Testis (tissue), 3 donors: ENCODE data around the gene LRIT2. TPM values are rescaled to one million over a fixed set of nuclear protein-coding genes. Genes with fewer than 3 reads are reported as not detected.

Experiments
- DNase-seq: peaks from one replicate; pipeline ENCODE4 v3.0.0-alpha.2; 2019
- H3K27ac ChIP-seq, 2 donors: fragments of 200-600 bp; sonication (generic); one replicate each; pipeline ENCODE4 v1.5.1; 2019
- H3K27me3 ChIP-seq: fragments of 200-600 bp; sonication (generic); one replicate; pipeline ENCODE4 v1.5.1; 2019
- H3K36me3 ChIP-seq: fragments of 200-600 bp; sonication (generic); one replicate; pipeline ENCODE4 v1.5.1; 2017; ENCODE audit warnings: low read depth; ENCODE audit errors: missing control alignments
- H3K4me1 ChIP-seq: fragments of 200-600 bp; sonication (generic); one replicate; pipeline ENCODE4 v1.5.1; 2019
- H3K4me3 ChIP-seq, 2 donors: fragments of 200-600 bp; sonication (generic); one replicate each; pipeline ENCODE4 v1.5.1; 2017 to 2019
- H3K9me3 ChIP-seq: fragments of 200-600 bp; sonication (generic); one replicate; pipeline ENCODE4 v1.5.1; 2017
- CTCF ChIP-seq, 3 experiments: fragments of 450-650 bp in 2 of 3; fragments of 200-600 bp in 1 of 3; sonication (generic) in 1 of 3; IDR thresholded peaks; one replicate each; pipeline ENCODE4 v1.5.1; 2016 to 2019; ENCODE audit warnings: antibody characterized with exemption in 3 of 3, mild to moderate bottlenecking in 2 of 3, moderate library complexity in 1 of 3
- POLR2A ChIP-seq: fragments of 450-650 bp; IDR thresholded peaks from one replicate; pipeline ENCODE4 v1.6.1; 2017; ENCODE audit warnings: antibody characterized with exemption, mild to moderate bottlenecking, moderate library complexity
- WGBS, 2 donors: methylation state at CpG; one replicate each; pipeline ENCODE4 v1.1.5; 2018; 5-methylcytosine and 5-hydroxymethylcytosine counted together
- intact Hi-C: fragments of 100-400 bp; cut with DNase I; formaldehyde crosslinking; loops from one replicate; pipeline ENCODE4 v1.15.1; 2023; ENCODE audit warnings: low total_unique reads
- polyA plus RNA-seq: library from polyadenylated mRNA; stranded (reverse); fragments of 350-450 nt; fragmentation: Illumina TruSeq; extraction: RNeasy Lipid Tissue Mini Kit (QIAGEN cat#74804); gene quantifications from one replicate; pipeline ENCODE4 v1.2.3, GENCODE V29; 2014; ENCODE audit warnings: low read depth, low replicate concordance; ENCODE audit not compliant: insufficient read depth
- total RNA-seq, 2 donors: library from RNA; depleted of rRNA; stranded (reverse); fragments of >200 nt; gene quantifications; one replicate each; pipeline ENCODE4 v1.2.3, GENCODE V29; 2016

Gene LRIT2
- total and polyA plus RNA-seq, 3 donors from 2014 or later: 0.12 to 0.20 TPM; not detected in 1

- H3K9me3 ChIP-seq: no peaks in the 10 kb centered on the region
- WGBS, 2 donors: 52% methylated on average over 22 to 25 of the region's 25 CpGs
- DNase-seq: peak; percentile 18
- H3K4me3 ChIP-seq: peak overlapping the region; percentile 18 to 39
- no peaks in the 10 kb centered on the region for H3K27me3 ChIP-seq
- H3K27ac ChIP-seq: no peak overlapping the region
- H3K4me1 ChIP-seq: no peaks in the 10 kb centered on the region
- intact Hi-C loops: no loop called here
- no peaks in the 10 kb centered on the region for H3K36me3 ChIP-seq
- TF ChIP-seq POLR2A: no peak
- no peak for TF ChIP-seq CTCF (IDR thresholded peaks at IDR 0.05)
Observed at GRCh38 chr10:84214046-84214572, 11.2 kb downstream of the LRIT2 start.

GRCh38 chr10:84213076-84213475 is 12.3 kb downstream of the LRIT2 start:
- no peak for DNase-seq
- no peaks in the 10 kb centered on the region for H3K4me1 ChIP-seq
- 82 to 87% methylated on average over 11 of the region's 11 CpGs for WGBS, 2 donors
- no peak overlapping the region for H3K27ac ChIP-seq
- no peaks in the 10 kb centered on the region for H3K36me3 ChIP-seq
- TF ChIP-seq CTCF (IDR thresholded peaks at IDR 0.05): no peak
- no peak for TF ChIP-seq POLR2A
- no peaks in the 10 kb centered on the region for H3K27me3 ChIP-seq
- intact Hi-C loops: no loop called here
- no peak overlapping the region for H3K4me3 ChIP-seq
- no peaks in the 10 kb centered on the region for H3K9me3 ChIP-seq

GRCh38 chr10:84212014-84212413 is 13.3 kb downstream of the LRIT2 start:
- Histone ChIP-seq H3K36me3 (no peaks in the 10 kb centered on the region), H3K4me1 (no peaks in the 10 kb centered on the region), H3K27me3 (no peaks in the 10 kb centered on the region), H3K27ac (no peak overlapping the region), H3K9me3 (no peaks in the 10 kb centered on the region), H3K4me3 (no peak overlapping the region)
- TF ChIP-seq POLR2A: no peak
- TF ChIP-seq CTCF (IDR thresholded peaks at IDR 0.05): no peak
- intact Hi-C loops: no loop called here
- DNase-seq: no peak
- 79 to 94% methylated on average over 5 of the region's 5 CpGs for WGBS, 2 donors

- no peaks in the 10 kb centered on the region for H3K36me3 ChIP-seq
- H3K27me3 ChIP-seq: no peaks in the 10 kb centered on the region
- TF ChIP-seq POLR2A (no peak), CTCF (IDR thresholded peaks at IDR 0.05) (no peak)
- no peak overlapping the region for H3K27ac ChIP-seq
- no peak for DNase-seq
- no peak overlapping the region for H3K4me3 ChIP-seq
- 88 to 92% methylated on average over 2 of the region's 2 CpGs for WGBS, 2 donors
- intact Hi-C loops: no loop called here
- no peaks in the 10 kb centered on the region for H3K9me3 ChIP-seq
- no peaks in the 10 kb centered on the region for H3K4me1 ChIP-seq
Observed at GRCh38 chr10:84211566-84211965, 13.8 kb downstream of the LRIT2 start.

- Histone ChIP-seq H3K4me3 (no peak overlapping the region), H3K9me3 (no peaks in the 10 kb centered on the region), H3K4me1 (no peaks in the 10 kb centered on the region), H3K36me3 (no peaks in the 10 kb centered on the region), H3K27me3 (no peaks in the 10 kb centered on the region), H3K27ac (no peak overlapping the region)
- TF ChIP-seq CTCF (IDR thresholded peaks at IDR 0.05) (no peak), POLR2A (no peak)
- 90% methylated on average over 6 to 10 of the region's 10 CpGs for WGBS, 2 donors
- intact Hi-C loops: no loop called here
- DNase-seq: no peak
Observed at GRCh38 chr10:84208023-84208422, 17.3 kb downstream of the LRIT2 start.
